ENCODE measurements around the gene PDZRN4.

The PDZRN4 gene

DNA sequence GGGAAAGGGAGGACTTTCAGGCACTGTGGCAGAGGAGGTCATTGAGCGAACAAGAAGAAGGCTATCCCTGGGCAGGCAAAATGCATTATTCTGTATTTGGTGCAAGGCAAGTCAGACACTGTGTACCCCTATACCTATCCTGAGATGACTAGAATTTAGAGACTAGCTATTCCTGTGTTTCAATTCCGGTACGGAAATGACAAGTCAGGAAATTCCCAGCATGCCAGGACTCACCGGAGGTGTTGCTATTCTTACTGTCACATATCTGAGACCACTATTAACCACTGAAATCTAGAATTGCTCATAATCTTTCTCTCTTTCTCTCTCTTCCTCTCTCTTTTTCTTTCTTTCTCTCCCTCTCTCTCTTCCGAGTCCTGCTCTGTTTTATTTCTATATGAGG lies 297.1 kb downstream of the PDZRN4 start:
- H3K4me2 ChIP-seq (ENCODE audit: low read depth, low read length, poor library complexity, severe bottlenecking), result no peak overlapping the region
- no peak overlapping the region for H2AFZ ChIP-seq (ENCODE audit: low read depth, low read length, severe bottlenecking)
- TF ChIP-seq EZH2phosphoT487 (conservative IDR thresholded peaks at IDR 0.05; ENCODE audit: low read length), result no peak
- TF ChIP-seq, protein P1, sequence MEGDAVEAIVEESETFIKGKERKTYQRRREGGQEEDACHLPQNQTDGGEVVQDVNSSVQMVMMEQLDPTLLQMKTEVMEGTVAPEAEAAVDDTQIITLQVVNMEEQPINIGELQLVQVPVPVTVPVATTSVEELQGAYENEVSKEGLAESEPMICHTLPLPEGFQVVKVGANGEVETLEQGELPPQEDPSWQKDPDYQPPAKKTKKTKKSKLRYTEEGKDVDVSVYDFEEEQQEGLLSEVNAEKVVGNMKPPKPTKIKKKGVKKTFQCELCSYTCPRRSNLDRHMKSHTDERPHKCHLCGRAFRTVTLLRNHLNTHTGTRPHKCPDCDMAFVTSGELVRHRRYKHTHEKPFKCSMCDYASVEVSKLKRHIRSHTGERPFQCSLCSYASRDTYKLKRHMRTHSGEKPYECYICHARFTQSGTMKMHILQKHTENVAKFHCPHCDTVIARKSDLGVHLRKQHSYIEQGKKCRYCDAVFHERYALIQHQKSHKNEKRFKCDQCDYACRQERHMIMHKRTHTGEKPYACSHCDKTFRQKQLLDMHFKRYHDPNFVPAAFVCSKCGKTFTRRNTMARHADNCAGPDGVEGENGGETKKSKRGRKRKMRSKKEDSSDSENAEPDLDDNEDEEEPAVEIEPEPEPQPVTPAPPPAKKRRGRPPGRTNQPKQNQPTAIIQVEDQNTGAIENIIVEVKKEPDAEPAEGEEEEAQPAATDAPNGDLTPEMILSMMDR (IDR thresholded peaks at IDR 0.05; ENCODE audit: insufficient read depth, low read length, poor library complexity, severe bottlenecking), result no peak
- H3K9ac ChIP-seq (ENCODE audit: low read length), result no peak overlapping the region
- no peaks in the 10 kb centered on the region for H3K9me3 ChIP-seq (ENCODE audit: insufficient read depth, low read length)
- H3K79me2 ChIP-seq (ENCODE audit: insufficient read depth, low read length), result no peaks in the 10 kb centered on the region
- H4K20me1 ChIP-seq (ENCODE audit: low read depth, low read length), result no peaks in the 10 kb centered on the region
- no peaks in the 10 kb centered on the region for H3K36me3 ChIP-seq (ENCODE audit: low read length)
- no peaks in the 10 kb centered on the region for H3F3A ChIP-seq (ENCODE audit: insufficient read depth)
- H3K27ac ChIP-seq (ENCODE audit: low read depth, low read length), result no peak overlapping the region
- H3K27me3 ChIP-seq (ENCODE audit: low read length), result no peaks in the 10 kb centered on the region
- no peaks in the 10 kb centered on the region for H3K9me2 ChIP-seq (replicated peaks; ENCODE audit: insufficient read depth, low read length)
- H3K4me3 ChIP-seq (ENCODE audit: insufficient read depth, low read length, poor library complexity, severe bottlenecking), result no peak overlapping the region

DNA sequence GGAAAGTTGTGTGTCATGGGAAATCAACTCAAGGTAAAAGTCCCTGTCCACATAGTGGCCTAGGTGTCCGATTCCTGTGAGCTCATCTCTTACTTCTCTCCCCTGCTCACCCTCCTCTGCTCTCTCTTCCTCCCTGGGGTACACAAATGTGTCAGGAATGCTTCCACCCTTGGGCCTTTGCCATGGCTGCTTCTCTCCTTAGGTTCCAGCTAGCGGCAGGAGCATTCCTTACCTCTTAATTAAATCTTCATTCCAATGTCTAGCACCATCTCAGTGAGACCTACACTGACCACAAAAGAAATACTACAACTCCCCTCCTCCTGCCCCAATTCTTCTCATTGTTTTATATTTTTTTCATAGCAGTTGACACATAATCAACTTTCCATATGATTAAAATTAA lies 298.6 kb downstream of the PDZRN4 start:
- no peak for TF ChIP-seq EZH2phosphoT487 (conservative IDR thresholded peaks at IDR 0.05; ENCODE audit: low read length)
- TF ChIP-seq, protein P1 (IDR thresholded peaks at IDR 0.05; ENCODE audit: insufficient read depth, low read length, poor library complexity, severe bottlenecking), result no peak
- Histone ChIP-seq H4K20me1 (ENCODE audit: low read depth, low read length) (no peaks in the 10 kb centered on the region), H3K27ac (ENCODE audit: low read depth, low read length) (no peak overlapping the region), H3K4me3 (ENCODE audit: insufficient read depth, low read length, poor library complexity, severe bottlenecking) (no peak overlapping the region), H3K9ac (ENCODE audit: low read length) (no peak overlapping the region), H3K9me3 (ENCODE audit: insufficient read depth, low read length) (no peaks in the 10 kb centered on the region), H3K9me2 (replicated peaks; ENCODE audit: insufficient read depth, low read length) (no peaks in the 10 kb centered on the region), H3K79me2 (ENCODE audit: insufficient read depth, low read length) (no peaks in the 10 kb centered on the region), H3K27me3 (ENCODE audit: low read length) (no peaks in the 10 kb centered on the region), H3K36me3 (ENCODE audit: low read length) (no peaks in the 10 kb centered on the region), H3K4me2 (ENCODE audit: low read depth, low read length, poor library complexity, severe bottlenecking) (no peak overlapping the region), H2AFZ (ENCODE audit: low read depth, low read length, severe bottlenecking) (no peak overlapping the region), H3F3A (ENCODE audit: insufficient read depth) (no peaks in the 10 kb centered on the region)

DNA sequence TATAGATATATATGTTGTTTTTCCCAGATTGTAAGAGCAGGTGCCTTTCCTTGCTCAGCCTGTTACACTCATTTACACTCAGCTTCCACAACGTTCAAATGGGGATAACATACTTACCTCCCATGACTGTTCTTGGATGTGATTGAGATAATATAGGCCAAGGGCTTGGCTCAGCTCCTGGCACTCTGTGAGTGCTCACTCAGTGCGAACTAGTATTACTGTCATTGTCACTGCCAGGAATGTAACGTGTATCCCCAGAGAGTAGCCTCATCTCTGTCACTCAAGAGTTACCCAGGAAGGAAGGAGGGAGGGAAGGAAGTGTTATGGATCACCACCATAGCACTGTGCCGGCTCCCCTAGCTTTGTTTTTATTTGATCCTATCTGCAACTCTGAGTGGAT lies 307.9 kb downstream of the PDZRN4 start:
- Histone ChIP-seq H3K9ac (ENCODE audit: low read length) (no peak overlapping the region), H3K9me2 (replicated peaks; ENCODE audit: insufficient read depth, low read length) (no peaks in the 10 kb centered on the region), H3K4me3 (ENCODE audit: insufficient read depth, low read length, poor library complexity, severe bottlenecking) (no peak overlapping the region), H3K27me3 (ENCODE audit: low read length) (no peaks in the 10 kb centered on the region), H3K4me2 (ENCODE audit: low read depth, low read length, poor library complexity, severe bottlenecking) (no peak overlapping the region), H3K36me3 (ENCODE audit: low read length) (no peaks in the 10 kb centered on the region), H3K27ac (ENCODE audit: low read depth, low read length) (no peak overlapping the region), H3F3A (ENCODE audit: insufficient read depth) (no peaks in the 10 kb centered on the region), H3K9me3 (ENCODE audit: insufficient read depth, low read length) (no peaks in the 10 kb centered on the region), H3K79me2 (ENCODE audit: insufficient read depth, low read length) (no peaks in the 10 kb centered on the region), H2AFZ (ENCODE audit: low read depth, low read length, severe bottlenecking) (no peak overlapping the region), H4K20me1 (ENCODE audit: low read depth, low read length) (no peaks in the 10 kb centered on the region)
- TF ChIP-seq EZH2phosphoT487 (conservative IDR thresholded peaks at IDR 0.05; ENCODE audit: low read length), result no peak
- TF ChIP-seq, protein P1 (IDR thresholded peaks at IDR 0.05; ENCODE audit: insufficient read depth, low read length, poor library complexity, severe bottlenecking), result no peak
